Activated CD8-positive, alpha-beta T cell treated with anti-CD3 and anti-CD28 coated beads for 36 hours (primary cell): ENCODE data around the gene MAP2. TPM values are rescaled to one million over a fixed set of nuclear protein-coding genes. Genes with fewer than 3 reads are reported as not detected.

Experiments used
- ATAC-seq: fragments of 200-7000 bp; cut with Tn5 transposase; one replicate; pipeline ENCODE4 v1.10.0; 2021; ENCODE audit warnings: mild to moderate bottlenecking, moderate library complexity
- CTCF ChIA-PET: fragments of 350-600 bp; sonication (Branson Sonifier 250); formaldehyde crosslinking; loops from one replicate; lab custom pipeline; 2021; ENCODE audit warnings: antibody characterized with exemption; lab: Charles Lee
- POLR2A ChIA-PET: fragments of 350-600 bp; sonication (Branson Sonifier 250); formaldehyde crosslinking; loops from one replicate; lab custom pipeline; 2021; ENCODE audit warnings: antibody characterized with exemption; lab: Charles Lee
- DNase-seq: peaks from one replicate; pipeline ENCODE4 v3.0.0-alpha.2; 2020
- H3K27ac Mint-ChIP-seq: one replicate; pipeline ENCODE4 v1.8.0; 2021; ENCODE audit warnings: mild to moderate bottlenecking, mixed read lengths
- H3K27me3 Mint-ChIP-seq: one replicate; pipeline ENCODE4 v1.8.0; 2021; ENCODE audit warnings: mixed read lengths
- H3K36me3 Mint-ChIP-seq: one replicate; pipeline ENCODE4 v1.8.0; 2021; ENCODE audit warnings: low read depth, mixed read lengths
- H3K4me1 Mint-ChIP-seq: one replicate; pipeline ENCODE4 v1.8.0; 2021; ENCODE audit warnings: low read depth, mixed read lengths
- H3K4me3 Mint-ChIP-seq: one replicate; pipeline ENCODE4 v1.8.0; 2021; ENCODE audit warnings: mild to moderate bottlenecking, moderate library complexity, mixed read lengths
- H3K9me3 Mint-ChIP-seq: one replicate; pipeline ENCODE4 v1.8.0; 2021; ENCODE audit warnings: mixed read lengths
- intact Hi-C: fragments of 100-400 bp; cut with micrococcal nuclease; formaldehyde crosslinking; loops from one replicate; pipeline ENCODE4 v1.10.0; 2022
- total RNA-seq, 2 experiments: library from RNA; stranded (reverse); gene quantifications; one replicate each; pipeline ENCODE4 v1.2.3, GENCODE V29; 2021
- TF ChIP-seq, protein P1 (sequence below): fragments of 200-600 bp; IDR thresholded peaks from one replicate; pipeline ENCODE4 v1.8.0; 2022; ENCODE audit warnings: antibody characterized with exemption, mild to moderate bottlenecking

MAP2 gene
- total RNA-seq, 2 experiments from 2014 or later = not detected

DNA sequence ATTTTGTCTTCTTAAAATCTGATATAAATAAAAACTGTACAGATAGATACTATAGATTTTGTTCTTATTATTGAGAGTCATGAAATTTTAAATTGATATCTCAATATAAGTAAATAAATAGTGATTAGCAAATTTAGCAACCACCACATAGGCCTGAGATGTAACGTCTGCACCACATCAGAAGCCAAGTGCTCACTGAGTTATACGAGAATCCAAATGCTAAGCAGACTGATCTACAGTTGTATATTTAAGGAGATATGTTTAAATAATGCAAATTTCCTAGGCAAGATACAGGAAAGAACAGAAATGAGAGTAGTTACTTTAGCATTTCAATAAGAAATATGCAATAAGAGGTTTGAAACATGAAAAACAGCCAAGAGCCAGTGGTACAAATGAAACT is 262.6 kb downstream of the MAP2 start:
- ChIA-PET CTCF (no interaction called here), POLR2A (no interaction called here)
- Mint-ChIP-seq H3K36me3 (no peaks in the 10 kb centered on the region), H3K9me3 (no peaks in the 10 kb centered on the region), H3K4me1 (no peaks in the 10 kb centered on the region), H3K4me3 (no peak overlapping the region), H3K27ac (no peak overlapping the region), H3K27me3 (no peaks in the 10 kb centered on the region)
- ATAC-seq = no peak
- DNase-seq = no peak
- intact Hi-C loops = no loop called here
- TF ChIP-seq, protein P1, sequence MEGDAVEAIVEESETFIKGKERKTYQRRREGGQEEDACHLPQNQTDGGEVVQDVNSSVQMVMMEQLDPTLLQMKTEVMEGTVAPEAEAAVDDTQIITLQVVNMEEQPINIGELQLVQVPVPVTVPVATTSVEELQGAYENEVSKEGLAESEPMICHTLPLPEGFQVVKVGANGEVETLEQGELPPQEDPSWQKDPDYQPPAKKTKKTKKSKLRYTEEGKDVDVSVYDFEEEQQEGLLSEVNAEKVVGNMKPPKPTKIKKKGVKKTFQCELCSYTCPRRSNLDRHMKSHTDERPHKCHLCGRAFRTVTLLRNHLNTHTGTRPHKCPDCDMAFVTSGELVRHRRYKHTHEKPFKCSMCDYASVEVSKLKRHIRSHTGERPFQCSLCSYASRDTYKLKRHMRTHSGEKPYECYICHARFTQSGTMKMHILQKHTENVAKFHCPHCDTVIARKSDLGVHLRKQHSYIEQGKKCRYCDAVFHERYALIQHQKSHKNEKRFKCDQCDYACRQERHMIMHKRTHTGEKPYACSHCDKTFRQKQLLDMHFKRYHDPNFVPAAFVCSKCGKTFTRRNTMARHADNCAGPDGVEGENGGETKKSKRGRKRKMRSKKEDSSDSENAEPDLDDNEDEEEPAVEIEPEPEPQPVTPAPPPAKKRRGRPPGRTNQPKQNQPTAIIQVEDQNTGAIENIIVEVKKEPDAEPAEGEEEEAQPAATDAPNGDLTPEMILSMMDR = no peak

DNA sequence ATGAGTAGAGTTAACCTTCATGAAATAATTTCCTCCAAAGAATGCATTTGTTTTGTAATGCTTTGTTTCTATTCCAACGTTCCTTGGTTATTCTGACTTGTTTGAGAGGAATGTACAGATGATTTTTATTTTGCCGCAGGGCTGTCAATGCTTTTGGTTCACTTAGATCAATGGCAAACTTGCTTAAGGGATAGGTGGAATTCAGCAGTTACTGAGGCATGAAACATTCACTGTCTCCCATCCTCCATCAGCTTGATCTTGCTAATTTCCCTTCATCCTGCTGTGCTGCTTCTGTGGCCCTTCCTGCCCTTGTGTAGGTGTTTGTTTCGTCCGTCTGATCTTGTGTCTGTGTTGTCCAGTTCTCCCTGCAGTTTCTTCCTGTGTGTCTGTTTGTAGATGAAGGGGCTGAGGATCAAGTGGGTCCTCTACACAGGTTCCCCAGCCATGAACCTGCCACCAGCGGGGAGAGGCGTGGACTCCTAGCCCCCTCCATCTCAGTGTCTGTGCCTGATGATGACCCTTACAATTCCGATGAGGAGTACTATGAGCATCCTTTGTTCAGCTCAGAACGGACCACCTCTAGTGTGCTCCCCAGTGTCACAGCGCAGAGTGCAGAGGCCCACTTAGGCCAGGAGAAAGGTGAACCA is 263.6 kb downstream of the MAP2 start:
- TF ChIP-seq, protein P1 = no peak
- ATAC-seq = no peak
- H3K4me1 Mint-ChIP-seq = no peaks in the 10 kb centered on the region
- ChIA-PET CTCF (no interaction called here), POLR2A (no interaction called here)
- no peaks in the 10 kb centered on the region for H3K9me3 Mint-ChIP-seq
- H3K4me3 Mint-ChIP-seq = no peak overlapping the region
- no peaks in the 10 kb centered on the region for H3K27me3 Mint-ChIP-seq
- no peak overlapping the region for H3K27ac Mint-ChIP-seq
- no peak for DNase-seq
- no peaks in the 10 kb centered on the region for H3K36me3 Mint-ChIP-seq
- intact Hi-C loops = no loop called here

DNA sequence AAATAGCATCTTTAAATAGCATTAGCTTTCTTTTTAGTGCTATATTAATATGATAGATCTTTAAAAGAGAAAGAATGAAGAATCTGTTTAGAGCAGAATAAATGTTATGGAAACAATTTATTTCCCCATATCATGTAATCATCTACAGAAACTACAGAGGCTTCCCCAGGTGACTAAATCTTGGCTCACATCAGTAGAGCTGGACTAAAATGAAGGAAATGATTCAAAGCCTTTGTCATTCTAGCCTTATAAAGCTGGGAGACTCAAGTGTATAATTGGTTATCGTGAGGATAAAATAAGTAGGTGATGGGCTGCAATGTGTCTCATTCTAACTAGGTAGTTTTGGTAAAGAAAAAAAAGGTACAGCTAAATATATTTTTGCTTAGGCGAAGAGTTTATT is 264.5 kb downstream of the MAP2 start:
- ChIA-PET POLR2A (no interaction called here), CTCF (interaction anchor here (1.3 kb wide), 1 partner anchor 273 kb away, joined by 4 read pairs; no protein-coding TSS in a partner anchor)
- TF ChIP-seq, protein P1 = no peak
- ATAC-seq (no peak), DNase-seq (no peak)
- H3K27ac Mint-ChIP-seq = no peak overlapping the region
- intact Hi-C loops = no loop called here
- H3K4me1 Mint-ChIP-seq = no peaks in the 10 kb centered on the region
- H3K36me3 Mint-ChIP-seq = no peaks in the 10 kb centered on the region
- no peak overlapping the region for H3K4me3 Mint-ChIP-seq
- no peaks in the 10 kb centered on the region for H3K9me3 Mint-ChIP-seq
- no peaks in the 10 kb centered on the region for H3K27me3 Mint-ChIP-seq

DNA sequence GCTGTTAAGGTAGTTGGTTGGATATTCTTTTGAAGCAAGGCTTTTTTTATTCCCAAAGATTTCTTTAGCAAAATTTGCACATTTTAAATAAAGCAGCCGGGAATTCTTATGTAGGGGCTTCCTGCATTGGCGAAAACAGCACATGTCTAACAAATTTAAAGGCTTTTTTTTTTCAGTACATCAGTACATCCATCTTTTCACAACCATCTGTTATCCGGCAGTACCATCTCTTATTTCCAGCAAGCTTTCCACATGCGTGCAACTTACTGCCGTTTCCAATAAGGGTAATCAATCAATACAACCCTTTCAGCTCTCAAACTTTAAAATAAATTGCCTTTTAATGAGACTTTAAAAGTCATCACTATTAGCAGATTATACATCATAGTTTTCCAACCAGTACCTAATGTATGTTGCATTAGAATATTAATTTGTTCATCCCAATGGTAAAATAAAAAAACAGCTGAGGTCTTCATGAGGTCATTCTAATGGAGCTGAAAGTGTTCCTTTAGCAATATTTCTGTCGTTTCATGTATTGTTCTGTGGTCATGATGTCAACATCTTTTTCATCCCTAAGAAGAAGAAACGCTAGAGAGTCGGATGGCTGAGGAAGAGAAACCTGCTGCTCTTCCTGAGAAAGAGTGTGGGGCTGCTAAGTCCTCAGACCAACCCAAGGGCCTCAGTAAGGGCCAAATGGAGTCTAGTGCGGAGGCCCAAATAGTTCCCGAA is 266.3 kb downstream of the MAP2 start:
- H3K36me3 Mint-ChIP-seq = no peaks in the 10 kb centered on the region
- TF ChIP-seq, protein P1 = no peak
- no peak overlapping the region for H3K4me3 Mint-ChIP-seq
- ATAC-seq = no peak
- H3K4me1 Mint-ChIP-seq = no peaks in the 10 kb centered on the region
- CTCF ChIA-PET = no interaction called here
- H3K27me3 Mint-ChIP-seq = no peaks in the 10 kb centered on the region
- intact Hi-C loops = no loop called here
- no peak for DNase-seq
- POLR2A ChIA-PET = no interaction called here
- H3K27ac Mint-ChIP-seq = no peak overlapping the region
- no peaks in the 10 kb centered on the region for H3K9me3 Mint-ChIP-seq

DNA sequence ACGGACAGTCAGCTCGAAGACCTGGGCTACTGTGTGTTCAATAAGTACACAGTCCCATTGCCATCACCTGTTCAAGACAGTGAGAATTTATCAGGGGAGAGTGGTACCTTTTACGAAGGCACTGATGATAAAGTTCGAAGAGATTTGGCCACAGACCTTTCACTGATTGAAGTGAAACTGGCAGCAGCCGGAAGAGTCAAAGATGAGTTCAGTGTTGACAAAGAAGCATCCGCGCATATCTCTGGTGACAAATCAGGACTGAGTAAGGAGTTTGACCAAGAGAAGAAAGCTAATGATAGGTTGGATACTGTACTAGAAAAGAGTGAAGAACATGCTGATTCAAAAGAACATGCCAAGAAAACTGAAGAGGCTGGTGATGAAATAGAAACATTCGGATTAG is 270.9 kb downstream of the MAP2 start:
- intact Hi-C loops = no loop called here
- DNase-seq (no peak), ATAC-seq (no peak)
- CTCF ChIA-PET = no interaction called here
- Mint-ChIP-seq H3K4me3 (no peak overlapping the region), H3K4me1 (peaks cover 4% of the 10 kb centered on the region), H3K9me3 (no peaks in the 10 kb centered on the region), H3K27me3 (no peaks in the 10 kb centered on the region), H3K27ac (no peak overlapping the region), H3K36me3 (no peaks in the 10 kb centered on the region)
- TF ChIP-seq, protein P1 = no peak
- POLR2A ChIA-PET = no interaction called here
